22Rv1 (cell line): Measurements from ENCODE around the gene NFIA.

ENCODE experiments used
- ZFX ChIP-seq: fragments of 450-650 bp; IDR thresholded peaks from 2 replicates; pipeline ENCODE4 v1.6.1; 2017; ENCODE audit warnings: antibody characterized with exemption, borderline replicate concordance
- TF ChIP-seq, protein P1 (sequence below): fragments of 450-650 bp; IDR thresholded peaks from 2 replicates; pipeline ENCODE4 v1.5.1; 2017; ENCODE audit warnings: mild to moderate bottlenecking

DNA sequence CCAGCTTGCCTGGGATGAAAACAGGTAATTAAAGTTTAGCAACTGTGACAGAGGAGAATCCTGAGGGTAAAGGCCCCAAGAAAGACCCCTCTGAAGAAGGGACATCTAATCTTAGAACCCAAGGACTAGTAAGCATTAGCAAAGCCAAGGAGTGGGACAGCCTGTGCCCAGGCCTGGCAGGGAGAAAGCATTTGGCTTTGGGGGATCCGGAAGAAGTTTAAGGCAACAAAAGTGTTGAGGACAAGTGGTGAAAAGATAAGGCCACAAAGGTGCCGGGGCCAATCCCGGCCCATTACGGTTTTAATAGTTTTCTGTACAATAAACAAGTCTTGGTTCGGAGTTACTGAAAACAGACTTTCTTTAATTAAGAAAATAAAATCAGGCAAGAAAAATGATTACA lies 367.0 kb downstream of the NFIA start:
- TF ChIP-seq, protein P1, sequence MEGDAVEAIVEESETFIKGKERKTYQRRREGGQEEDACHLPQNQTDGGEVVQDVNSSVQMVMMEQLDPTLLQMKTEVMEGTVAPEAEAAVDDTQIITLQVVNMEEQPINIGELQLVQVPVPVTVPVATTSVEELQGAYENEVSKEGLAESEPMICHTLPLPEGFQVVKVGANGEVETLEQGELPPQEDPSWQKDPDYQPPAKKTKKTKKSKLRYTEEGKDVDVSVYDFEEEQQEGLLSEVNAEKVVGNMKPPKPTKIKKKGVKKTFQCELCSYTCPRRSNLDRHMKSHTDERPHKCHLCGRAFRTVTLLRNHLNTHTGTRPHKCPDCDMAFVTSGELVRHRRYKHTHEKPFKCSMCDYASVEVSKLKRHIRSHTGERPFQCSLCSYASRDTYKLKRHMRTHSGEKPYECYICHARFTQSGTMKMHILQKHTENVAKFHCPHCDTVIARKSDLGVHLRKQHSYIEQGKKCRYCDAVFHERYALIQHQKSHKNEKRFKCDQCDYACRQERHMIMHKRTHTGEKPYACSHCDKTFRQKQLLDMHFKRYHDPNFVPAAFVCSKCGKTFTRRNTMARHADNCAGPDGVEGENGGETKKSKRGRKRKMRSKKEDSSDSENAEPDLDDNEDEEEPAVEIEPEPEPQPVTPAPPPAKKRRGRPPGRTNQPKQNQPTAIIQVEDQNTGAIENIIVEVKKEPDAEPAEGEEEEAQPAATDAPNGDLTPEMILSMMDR: no peak
- no peak for TF ChIP-seq ZFX
